GM18502 (cell line): Measurements from ENCODE around the gene IGFBP2.

ENCODE experiments used
- ATAC-seq: cut with Tn5 transposase; IDR thresholded peaks from one replicate; pipeline ENCODE4 v1.9.1; 2021; ENCODE audit warnings: mild to moderate bottlenecking; ENCODE audit not compliant: unreplicated experiment, poor library complexity

The IGFBP2 gene

DNA sequence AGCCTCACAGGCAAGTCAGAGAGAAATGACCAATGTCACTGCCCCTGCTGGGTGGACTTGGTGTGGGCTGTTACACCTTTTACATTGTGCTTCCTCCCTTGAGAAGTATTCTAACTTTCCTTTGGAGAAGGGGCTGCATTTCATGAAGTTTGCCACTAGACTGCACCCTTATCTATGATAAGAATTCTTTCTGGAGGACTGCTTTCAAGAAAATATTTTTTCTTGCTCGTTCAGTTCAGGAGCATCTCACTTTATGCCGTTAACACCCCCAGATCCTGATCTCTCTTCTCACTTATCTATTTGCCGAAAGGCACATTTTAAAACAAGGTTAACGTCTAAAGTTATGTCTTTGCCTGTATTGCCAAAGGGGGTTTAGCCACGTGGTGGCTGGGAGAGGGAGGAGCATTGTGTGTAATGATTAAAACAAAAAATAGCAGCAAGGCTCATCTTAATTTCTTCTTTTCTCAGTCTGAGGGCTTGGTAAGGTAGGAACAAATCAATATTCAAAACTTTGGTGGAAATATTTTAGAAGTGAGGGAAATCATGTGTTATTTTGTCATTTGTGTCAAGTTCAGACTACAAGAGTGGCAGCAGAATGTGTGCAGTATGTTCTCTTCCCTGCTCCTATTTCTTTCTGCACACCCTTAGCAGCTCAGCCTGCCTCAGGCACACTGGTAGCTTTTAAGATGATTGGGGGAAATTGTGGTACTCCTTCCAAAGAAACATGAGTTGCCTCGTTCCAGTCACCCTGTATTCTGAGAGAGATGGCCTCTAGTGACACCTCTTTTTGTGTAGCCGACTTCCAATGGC, 63.7 kb downstream of the IGFBP2 start:
- ATAC-seq = no peak

DNA sequence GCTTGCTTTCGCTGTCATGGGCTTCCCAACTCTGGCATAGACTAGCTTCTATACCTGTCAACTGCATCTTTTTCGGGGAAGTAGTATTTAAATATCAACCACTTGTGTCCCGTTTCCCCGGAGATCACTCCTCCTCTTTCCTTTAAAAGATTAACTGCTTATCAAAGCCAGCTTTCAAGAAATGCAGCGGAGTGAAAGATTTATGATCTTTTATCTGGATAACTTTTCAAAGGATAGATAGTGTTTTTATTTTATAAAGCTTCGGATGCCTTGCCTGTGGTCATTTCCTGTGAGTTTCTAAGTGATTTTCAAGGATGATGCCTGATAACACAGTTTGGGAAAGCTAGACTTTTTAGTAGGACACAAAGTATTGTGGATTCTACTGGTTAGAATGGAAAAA, 65.1 kb downstream of the IGFBP2 start:
- no peak for ATAC-seq

DNA sequence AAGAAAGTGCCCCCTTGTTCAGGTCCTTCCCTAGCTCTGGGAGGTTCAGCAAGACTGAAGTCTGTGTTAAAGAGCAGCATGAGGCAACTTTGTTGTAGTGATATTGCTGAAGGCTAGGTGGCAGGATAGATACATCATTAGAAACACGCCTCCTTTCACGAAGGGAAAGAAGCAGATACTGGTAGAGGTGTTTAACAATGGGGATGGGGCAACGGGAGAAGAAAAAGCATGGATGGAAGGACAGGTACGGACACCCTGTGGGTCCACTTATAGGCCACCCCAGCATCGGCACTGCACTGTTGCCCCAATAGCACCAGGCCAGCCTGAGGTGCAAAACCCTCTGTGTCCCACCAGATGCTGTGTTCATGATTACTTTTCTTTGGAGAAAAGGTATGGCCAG, 65.7 kb downstream of the IGFBP2 start:
- peak; percentile 65 for ATAC-seq

DNA sequence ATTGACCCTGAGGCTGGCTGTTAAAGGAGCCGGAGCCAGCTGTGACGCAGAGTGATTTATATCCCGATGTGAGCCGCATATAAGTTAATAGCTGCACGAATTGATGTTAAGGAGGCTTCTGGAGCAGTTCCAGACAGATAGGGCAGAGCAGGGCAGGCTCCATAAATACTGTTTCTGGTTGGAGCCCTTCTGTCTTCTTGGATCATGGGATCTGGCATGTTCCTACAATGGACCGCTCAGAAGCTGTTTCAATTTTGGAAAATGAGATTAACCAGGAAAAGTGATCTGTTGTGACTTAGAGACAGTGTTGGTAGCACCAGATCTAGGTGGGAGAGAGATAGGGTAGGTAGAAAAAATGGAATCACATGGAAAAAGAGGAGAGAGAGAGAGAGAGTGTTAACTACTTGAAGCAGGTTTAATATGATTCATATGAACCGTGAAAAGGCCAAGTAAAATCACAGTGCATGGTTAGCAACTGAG, 66.9 kb downstream of the IGFBP2 start:
- no peak for ATAC-seq

DNA sequence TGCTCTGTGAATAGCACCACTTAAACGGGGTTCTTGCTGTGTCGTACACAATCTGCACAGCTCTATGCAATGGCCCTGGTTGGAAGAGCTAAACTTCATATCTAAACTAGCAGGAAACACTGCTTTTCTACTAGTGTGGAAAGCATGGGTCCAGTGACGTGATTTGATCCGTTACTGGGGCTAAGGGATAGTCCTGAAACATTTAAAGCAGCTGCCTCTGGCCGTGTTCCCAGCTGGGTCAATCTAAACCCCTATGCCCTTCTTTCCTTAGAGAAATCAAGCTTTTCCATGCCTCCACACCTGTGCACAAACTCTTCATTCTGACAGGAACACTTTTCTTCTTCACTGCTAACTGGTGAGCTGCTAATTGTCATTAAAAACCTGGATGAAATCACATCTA, 67.6 kb downstream of the IGFBP2 start:
- ATAC-seq = no peak

DNA sequence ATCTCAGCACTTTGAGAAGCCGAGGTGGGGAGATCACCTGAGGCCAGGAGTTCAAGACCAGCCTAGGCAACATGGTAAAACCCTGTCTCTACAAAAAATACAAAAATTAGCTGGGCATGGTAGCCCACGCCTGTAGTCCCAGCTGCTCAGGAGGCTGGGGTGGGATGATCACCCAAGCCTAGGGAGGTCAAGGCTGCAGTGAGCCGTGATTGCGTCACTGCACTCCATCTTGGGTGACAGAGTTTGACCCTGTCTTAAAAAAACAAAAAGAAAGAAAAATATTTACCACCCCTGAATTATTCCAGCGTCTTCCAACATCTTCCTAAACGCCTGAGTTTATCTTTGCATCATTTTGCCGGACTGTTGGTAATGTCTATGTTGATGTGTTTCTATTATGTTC, 68.3 kb downstream of the IGFBP2 start:
- ATAC-seq = no peak

DNA sequence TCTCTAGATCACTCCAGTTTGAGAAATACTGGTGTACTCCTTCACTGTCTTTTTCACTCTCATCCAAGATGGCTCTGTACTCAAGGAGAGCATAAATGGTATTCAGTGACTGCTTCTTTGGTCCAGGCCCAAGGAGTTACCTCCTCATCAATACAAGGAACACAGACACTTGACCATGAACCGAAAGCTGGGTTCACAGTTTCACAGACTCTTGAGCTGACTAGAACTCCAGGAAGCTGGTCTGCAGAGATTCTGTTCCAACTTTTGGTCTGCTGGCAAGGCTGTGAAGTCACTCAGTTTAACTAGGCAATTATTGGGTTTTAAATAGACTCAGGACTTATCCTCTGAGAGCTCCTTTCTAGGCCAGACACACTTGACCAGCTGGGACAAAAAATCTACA, 69.5 kb downstream of the IGFBP2 start:
- ATAC-seq = no peak

DNA sequence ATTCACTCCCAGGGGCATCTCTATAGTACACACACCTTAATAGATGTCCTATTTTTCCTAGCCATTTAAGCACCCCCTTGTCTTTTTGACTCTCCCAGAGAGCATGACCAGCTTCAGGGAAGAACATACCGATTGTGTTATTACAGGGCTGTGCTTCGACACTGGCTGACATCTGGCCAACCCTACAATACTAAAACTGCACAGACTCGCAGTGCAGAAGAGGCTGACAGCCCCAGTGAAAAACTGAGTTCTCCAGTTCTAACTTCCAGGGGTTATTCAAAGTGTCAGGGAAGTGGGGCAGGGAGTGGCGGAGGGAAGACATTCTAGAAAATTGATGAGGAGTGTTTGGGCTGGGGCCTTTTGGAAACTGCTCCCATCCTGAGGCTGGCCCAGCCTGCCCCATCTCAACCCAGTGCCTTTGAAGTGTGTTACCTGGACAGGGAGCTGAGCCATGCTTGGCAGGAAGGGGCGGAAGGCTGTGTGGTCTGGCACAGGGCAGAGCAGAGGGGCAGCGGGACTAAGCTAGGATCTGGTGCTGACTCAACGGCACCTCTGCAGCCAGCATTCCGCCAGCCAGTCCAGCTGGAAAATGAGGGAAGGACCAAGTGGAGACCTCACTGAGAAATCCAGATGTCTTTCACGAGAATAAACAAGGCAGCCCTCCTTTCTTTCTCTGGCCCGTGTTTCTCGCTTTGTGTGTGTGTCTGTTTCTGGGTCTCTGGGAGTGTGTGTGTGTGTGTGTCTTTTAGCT, 77.5 kb downstream of the IGFBP2 start:
- ATAC-seq = no peak

DNA sequence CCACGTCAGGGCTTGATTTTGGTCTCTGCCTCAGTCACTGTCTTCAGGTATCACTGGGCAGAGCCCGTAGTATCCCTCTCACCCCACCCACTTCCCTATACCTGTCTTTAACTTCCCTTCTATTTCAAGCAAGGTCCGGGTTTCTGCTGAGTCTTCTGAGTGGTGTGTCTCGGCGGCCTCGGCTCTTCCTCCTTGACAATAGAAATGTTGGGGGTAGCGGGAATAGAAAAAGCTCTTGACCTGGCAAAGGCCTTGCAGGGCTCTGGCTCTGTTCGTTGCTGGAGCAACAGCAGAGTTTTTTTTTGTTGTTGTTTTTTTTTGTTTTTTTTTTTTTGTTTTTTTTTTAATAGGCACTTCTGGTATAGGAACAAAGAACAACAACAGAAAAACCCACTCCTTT, 78.1 kb downstream of the IGFBP2 start:
- ATAC-seq = no peak

DNA sequence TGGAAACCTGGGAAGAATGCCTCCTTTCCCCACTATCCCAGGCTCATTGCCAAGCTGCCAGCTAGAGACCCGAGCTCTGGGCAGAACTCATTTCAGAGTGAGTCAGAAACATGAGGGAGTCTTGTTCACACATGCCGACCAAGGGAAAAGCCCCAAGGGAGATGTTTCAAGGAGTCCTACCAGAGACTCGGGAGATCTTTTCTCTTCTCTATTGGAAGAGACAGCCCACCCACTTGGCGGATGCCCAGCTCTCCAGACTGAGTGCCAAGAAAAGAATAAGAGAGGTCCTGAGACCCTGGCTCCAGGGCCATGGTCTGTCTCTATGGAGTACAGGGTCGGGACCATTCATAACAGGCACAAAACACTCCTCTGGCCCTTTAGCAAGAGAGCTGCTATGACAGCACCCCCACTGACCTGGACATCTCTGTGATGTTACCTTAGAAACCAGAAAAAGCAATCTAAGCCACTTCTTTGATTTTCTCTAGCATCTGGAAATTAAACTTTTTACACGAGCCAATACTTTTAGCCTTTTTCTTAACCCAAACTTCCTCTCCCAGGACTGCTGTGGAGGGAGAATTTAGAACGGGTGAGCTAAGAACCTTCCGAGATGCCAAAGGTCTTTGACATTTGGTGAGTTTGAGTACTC, 80.6 kb downstream of the IGFBP2 start:
- no peak for ATAC-seq
